ENCODE results near the gene RAI1. TPM values are rescaled to one million over a fixed set of nuclear protein-coding genes. Genes with fewer than 3 reads are reported as not detected.
A peak's percentile ranks its signal among the peaks of the same experiment; 100 is the strongest.

RAI1 gene
- polyA plus RNA-seq, 2 of the 4 experiments (the other 2 are of a cell fraction): 3.5 to 23.8 TPM

DNA sequence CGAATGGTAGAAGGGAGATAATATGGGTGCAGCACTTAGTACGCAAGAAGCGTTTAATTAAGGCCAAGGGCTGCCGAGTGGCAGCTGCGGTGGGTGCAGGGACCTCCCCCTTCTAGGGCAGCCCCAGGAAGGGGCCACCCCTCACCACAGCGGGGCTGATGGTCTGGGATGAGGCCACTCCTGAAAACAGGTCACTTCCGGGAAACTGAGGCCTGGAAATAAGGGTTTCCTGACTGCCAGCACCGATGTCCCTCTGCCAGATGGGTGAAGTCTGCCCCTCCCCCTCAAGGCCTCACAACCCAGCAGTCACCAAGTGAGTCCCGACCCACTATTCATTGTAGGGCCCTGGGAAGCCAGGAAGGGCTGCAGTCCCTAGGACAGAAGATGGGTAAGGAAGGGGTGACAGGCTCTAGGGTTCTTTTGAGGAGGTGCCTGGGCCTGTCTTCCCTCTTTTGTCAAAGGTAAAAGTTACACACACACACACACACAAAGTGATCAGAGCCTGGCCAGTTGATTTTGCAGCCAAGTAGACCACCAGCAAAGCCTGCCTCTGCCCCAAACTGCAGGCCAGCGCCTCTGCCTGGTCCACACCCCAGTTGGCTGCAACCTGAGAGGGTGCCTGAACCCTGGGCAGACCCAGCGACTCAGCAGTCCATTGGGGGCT is 143.0 kb downstream of the RAI1 start (continued):
- no peak for TF ChIP-seq HDAC2 (IDR thresholded peaks at IDR 0.05)
- TF ChIP-seq, protein P1, sequence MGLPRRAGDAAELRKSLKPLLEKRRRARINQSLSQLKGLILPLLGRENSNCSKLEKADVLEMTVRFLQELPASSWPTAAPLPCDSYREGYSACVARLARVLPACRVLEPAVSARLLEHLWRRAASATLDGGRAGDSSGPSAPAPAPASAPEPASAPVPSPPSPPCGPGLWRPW (IDR thresholded peaks at IDR 0.05): no peak
- no peak for TF ChIP-seq ZFP36 (IDR thresholded peaks at IDR 0.05; ENCODE audit: borderline replicate concordance, partially characterized antibody)
- TF ChIP-seq BHLHE40 (IDR thresholded peaks at IDR 0.05; ENCODE audit: low read depth, low read length): no peak
- TF ChIP-seq ZSCAN20 (CRISPR knock-in tag; IDR thresholded peaks at IDR 0.05): peak; percentile 66; the same call in 1 of the 2 replicates
- TF ChIP-seq SMC3 (IDR thresholded peaks at IDR 0.05): no peak
- TF ChIP-seq FOSL2 (IDR thresholded peaks at IDR 0.05): no peak
- no peak for TF ChIP-seq FOSL2 (CRISPR knock-in tag; IDR thresholded peaks at IDR 0.05)
- TF ChIP-seq ZNF302 (CRISPR knock-in tag; IDR thresholded peaks at IDR 0.05): peak; percentile 77
- no peak for TF ChIP-seq SREBF2 (IDR thresholded peaks at IDR 0.05)
- TF ChIP-seq, protein P2, sequence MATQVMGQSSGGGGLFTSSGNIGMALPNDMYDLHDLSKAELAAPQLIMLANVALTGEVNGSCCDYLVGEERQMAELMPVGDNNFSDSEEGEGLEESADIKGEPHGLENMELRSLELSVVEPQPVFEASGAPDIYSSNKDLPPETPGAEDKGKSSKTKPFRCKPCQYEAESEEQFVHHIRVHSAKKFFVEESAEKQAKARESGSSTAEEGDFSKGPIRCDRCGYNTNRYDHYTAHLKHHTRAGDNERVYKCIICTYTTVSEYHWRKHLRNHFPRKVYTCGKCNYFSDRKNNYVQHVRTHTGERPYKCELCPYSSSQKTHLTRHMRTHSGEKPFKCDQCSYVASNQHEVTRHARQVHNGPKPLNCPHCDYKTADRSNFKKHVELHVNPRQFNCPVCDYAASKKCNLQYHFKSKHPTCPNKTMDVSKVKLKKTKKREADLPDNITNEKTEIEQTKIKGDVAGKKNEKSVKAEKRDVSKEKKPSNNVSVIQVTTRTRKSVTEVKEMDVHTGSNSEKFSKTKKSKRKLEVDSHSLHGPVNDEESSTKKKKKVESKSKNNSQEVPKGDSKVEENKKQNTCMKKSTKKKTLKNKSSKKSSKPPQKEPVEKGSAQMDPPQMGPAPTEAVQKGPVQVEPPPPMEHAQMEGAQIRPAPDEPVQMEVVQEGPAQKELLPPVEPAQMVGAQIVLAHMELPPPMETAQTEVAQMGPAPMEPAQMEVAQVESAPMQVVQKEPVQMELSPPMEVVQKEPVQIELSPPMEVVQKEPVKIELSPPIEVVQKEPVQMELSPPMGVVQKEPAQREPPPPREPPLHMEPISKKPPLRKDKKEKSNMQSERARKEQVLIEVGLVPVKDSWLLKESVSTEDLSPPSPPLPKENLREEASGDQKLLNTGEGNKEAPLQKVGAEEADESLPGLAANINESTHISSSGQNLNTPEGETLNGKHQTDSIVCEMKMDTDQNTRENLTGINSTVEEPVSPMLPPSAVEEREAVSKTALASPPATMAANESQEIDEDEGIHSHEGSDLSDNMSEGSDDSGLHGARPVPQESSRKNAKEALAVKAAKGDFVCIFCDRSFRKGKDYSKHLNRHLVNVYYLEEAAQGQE (IDR thresholded peaks at IDR 0.05): no peak
- no peak for TF ChIP-seq ESRRA (IDR thresholded peaks at IDR 0.05; ENCODE audit: borderline replicate concordance, low read length)
- TF ChIP-seq TFCP2L1 (CRISPR knock-in tag; IDR thresholded peaks at IDR 0.05): peak; percentile 57
- no peak for TF ChIP-seq CBX2 (IDR thresholded peaks at IDR 0.05; ENCODE audit: borderline replicate concordance, low read depth)
- TF ChIP-seq, protein P3, sequence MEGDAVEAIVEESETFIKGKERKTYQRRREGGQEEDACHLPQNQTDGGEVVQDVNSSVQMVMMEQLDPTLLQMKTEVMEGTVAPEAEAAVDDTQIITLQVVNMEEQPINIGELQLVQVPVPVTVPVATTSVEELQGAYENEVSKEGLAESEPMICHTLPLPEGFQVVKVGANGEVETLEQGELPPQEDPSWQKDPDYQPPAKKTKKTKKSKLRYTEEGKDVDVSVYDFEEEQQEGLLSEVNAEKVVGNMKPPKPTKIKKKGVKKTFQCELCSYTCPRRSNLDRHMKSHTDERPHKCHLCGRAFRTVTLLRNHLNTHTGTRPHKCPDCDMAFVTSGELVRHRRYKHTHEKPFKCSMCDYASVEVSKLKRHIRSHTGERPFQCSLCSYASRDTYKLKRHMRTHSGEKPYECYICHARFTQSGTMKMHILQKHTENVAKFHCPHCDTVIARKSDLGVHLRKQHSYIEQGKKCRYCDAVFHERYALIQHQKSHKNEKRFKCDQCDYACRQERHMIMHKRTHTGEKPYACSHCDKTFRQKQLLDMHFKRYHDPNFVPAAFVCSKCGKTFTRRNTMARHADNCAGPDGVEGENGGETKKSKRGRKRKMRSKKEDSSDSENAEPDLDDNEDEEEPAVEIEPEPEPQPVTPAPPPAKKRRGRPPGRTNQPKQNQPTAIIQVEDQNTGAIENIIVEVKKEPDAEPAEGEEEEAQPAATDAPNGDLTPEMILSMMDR (IDR thresholded peaks at IDR 0.05): no peak
- no peak for TF ChIP-seq EP300 (IDR thresholded peaks at IDR 0.05)
- 0 out of 2 replicates have a peak, but pooled peaks have one; percentile 7 for TF ChIP-seq MYC (IDR thresholded peaks at IDR 0.05; ENCODE audit: borderline replicate concordance, low read length)
- TF ChIP-seq RAD21 (conservative IDR thresholded peaks at IDR 0.05 in 1 of 2, IDR thresholded peaks at IDR 0.05 in 1 of 2): no peak; a peak in 1 of 5 replicates
- TF ChIP-seq, protein P4, sequence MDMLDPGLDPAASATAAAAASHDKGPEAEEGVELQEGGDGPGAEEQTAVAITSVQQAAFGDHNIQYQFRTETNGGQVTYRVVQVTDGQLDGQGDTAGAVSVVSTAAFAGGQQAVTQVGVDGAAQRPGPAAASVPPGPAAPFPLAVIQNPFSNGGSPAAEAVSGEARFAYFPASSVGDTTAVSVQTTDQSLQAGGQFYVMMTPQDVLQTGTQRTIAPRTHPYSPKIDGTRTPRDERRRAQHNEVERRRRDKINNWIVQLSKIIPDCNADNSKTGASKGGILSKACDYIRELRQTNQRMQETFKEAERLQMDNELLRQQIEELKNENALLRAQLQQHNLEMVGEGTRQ (IDR thresholded peaks at IDR 0.05): no peak
- TF ChIP-seq, protein P5, sequence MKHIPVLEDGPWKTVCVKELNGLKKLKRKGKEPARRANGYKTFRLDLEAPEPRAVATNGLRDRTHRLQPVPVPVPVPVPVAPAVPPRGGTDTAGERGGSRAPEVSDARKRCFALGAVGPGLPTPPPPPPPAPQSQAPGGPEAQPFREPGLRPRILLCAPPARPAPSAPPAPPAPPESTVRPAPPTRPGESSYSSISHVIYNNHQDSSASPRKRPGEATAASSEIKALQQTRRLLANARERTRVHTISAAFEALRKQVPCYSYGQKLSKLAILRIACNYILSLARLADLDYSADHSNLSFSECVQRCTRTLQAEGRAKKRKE (CRISPR knock-in tag; IDR thresholded peaks at IDR 0.05; ENCODE audit: low read depth): no peak; the same call in none of the 2 replicates

Data from A549 (cell line).